GM12872 (cell line): ENCODE measurements around the gene USP9Y.

Experiments
- CTCF ChIP-seq: IDR thresholded peaks from 3 replicates; pipeline ENCODE4 v1.5.1; 2011; ENCODE audit warnings: low read depth, mild to moderate bottlenecking, low read length, moderate library complexity; ENCODE audit not compliant: insufficient read depth

USP9Y gene

GRCh38 chrY:12793999-12794398 lies 93.0 kb downstream of the USP9Y start:
- no peak for TF ChIP-seq CTCF

- TF ChIP-seq CTCF: no peak
Observed at GRCh38 chrY:12808046-12808445, 107.0 kb downstream of the USP9Y start.

- TF ChIP-seq CTCF: peak; percentile 40; the same call in 1 of the 3 replicates
Observed at GRCh38 chrY:12809034-12809433, 108.0 kb downstream of the USP9Y start.

- TF ChIP-seq CTCF: no peak
Observed at GRCh38 chrY:12823408-12823807, 122.4 kb downstream of the USP9Y start.

- no peak for TF ChIP-seq CTCF
Observed at GRCh38 chrY:12826791-12827190, 125.8 kb downstream of the USP9Y start.

- TF ChIP-seq CTCF: no peak
Observed at GRCh38 chrY:12833284-12833683, 132.3 kb downstream of the USP9Y start.

- TF ChIP-seq CTCF: no peak
Observed at GRCh38 chrY:12837550-12837949, 136.5 kb downstream of the USP9Y start.

- TF ChIP-seq CTCF: no peak
Observed at GRCh38 chrY:12841368-12841767, 140.3 kb downstream of the USP9Y start.
